Measurements from ENCODE around the gene CDK14.

DNA sequence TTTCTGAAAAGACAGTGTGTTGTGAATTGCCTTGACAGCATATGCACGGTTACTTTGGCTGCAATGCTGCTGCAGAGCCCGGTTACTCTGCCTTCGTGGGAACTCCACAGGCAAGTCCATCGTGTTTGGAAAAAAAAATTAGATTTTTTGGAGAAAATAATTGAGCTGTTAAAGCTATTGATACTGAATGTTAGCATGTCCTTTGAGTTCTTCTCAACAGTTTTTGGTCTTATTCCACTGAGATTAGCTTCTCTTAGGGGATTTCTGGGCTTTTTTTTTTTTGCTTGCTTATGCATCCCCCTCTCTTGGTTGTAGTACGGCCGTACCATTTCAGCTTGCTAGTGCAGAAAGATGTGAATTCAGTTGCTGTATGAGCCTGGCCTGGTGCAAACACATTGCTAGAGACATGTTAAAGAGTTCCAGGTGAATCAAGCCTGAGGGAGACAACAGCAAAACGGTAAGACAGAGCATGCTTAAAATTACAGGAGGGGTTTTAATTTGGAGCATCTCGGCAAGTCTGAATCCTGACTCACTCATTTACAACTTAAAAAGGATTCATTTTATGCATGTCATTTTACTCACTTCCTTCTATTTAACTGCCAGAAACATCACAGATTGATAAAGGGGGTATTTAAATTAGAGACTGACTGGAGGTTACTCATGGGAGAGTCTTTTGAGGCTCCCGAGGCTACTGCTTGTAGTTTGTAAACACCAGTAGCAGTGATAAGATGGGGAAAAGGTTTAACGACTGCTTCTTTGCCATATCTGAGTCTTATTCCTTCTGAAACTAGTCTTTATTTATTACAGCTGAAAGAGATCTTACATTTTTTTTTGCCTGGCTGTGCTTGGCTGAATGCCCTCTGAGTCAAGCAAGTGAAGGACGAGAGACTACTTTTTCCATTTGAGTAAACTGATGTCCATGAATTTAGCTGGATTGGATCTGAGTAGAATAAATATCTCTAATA is 113.7 kb downstream of the CDK14 start:
- TF ChIP-seq EZH2 (IDR thresholded peaks at IDR 0.05; ENCODE audit: borderline replicate concordance, low read depth, low read length, severe bottlenecking): no peak
- TF ChIP-seq, protein P1, sequence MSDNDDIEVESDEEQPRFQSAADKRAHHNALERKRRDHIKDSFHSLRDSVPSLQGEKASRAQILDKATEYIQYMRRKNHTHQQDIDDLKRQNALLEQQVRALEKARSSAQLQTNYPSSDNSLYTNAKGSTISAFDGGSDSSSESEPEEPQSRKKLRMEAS (IDR thresholded peaks at IDR 0.05; ENCODE audit: insufficient read depth, insufficient read length): no peak
- TF ChIP-seq, protein P2, sequence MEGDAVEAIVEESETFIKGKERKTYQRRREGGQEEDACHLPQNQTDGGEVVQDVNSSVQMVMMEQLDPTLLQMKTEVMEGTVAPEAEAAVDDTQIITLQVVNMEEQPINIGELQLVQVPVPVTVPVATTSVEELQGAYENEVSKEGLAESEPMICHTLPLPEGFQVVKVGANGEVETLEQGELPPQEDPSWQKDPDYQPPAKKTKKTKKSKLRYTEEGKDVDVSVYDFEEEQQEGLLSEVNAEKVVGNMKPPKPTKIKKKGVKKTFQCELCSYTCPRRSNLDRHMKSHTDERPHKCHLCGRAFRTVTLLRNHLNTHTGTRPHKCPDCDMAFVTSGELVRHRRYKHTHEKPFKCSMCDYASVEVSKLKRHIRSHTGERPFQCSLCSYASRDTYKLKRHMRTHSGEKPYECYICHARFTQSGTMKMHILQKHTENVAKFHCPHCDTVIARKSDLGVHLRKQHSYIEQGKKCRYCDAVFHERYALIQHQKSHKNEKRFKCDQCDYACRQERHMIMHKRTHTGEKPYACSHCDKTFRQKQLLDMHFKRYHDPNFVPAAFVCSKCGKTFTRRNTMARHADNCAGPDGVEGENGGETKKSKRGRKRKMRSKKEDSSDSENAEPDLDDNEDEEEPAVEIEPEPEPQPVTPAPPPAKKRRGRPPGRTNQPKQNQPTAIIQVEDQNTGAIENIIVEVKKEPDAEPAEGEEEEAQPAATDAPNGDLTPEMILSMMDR (IDR thresholded peaks at IDR 0.05; ENCODE audit: extremely low read depth in 1 of 2, insufficient read depth in 1 of 2, low read depth in 1 of 2, low read length in 2 of 2): no peak
- no peak for TF ChIP-seq POLR2AphosphoS5 (IDR thresholded peaks at IDR 0.05; ENCODE audit: insufficient read depth, low read depth, low read length)
- TF ChIP-seq POLR2A (IDR thresholded peaks at IDR 0.05; ENCODE audit: low read depth, low read length): no peak
- no peak for TF ChIP-seq MYC (IDR thresholded peaks at IDR 0.05; ENCODE audit: low read depth, low read length)
- TF ChIP-seq GATA2 (IDR thresholded peaks at IDR 0.05; ENCODE audit: insufficient read depth, insufficient read length, low read depth, low read length): no peak
- no peak for TF ChIP-seq JUN (IDR thresholded peaks at IDR 0.05; ENCODE audit: borderline replicate concordance, insufficient read depth, insufficient read length, low read depth)
